ENCODE results near the gene TPCN1.
A peak's percentile ranks its signal among the peaks of the same experiment; 100 is the strongest.
"Not testable (repeated sequence)": the region's sequence is repeated elsewhere in the genome, so short reads cannot be mapped to it uniquely, and the experiment has no call there.

The TPCN1 gene

DNA sequence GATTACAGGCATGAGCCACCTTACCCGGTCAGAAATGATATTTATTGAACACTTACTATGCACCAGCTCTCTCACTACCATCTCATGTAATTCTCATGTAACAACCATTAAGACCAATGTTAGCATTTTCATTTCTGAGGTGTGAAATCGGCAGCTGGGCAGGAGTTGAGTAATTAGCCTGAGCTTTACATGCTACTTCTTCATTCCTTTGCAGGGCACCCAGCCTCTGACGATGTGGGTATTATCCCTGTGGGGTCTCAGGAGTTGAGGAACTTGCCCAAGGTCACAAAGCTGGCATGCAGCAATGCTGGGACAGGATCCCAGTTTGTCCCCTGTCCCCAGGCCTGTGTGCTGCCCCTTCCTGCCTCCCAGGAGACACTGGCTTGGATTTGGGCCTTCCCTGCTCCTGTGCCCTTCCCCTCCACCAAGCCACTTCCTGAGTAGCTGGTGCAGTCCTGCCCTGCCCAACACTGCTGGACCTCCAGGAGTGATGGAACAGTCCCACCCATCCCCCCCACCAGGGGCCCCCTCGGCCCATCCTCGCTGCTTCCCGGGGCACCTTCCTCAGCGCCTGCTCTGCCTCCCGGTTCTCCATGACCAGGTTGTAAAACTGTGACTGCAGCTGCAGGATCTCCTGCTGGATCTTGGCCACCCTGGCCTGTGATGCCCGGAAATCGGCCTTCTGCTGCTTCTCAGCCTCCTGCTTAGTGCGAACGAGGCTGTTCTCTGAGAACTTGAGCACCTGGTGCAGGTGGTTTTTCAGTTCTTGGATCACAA, 21.1 kb upstream of the TPCN1 start:
- Histone ChIP-seq H3K4me2 (peak overlapping the region in 4 of 11 experiments; percentile 20 to 98 (median 50); a peak in 7 of 22 replicates), H3K9me3 (replicated peaks in 1 of 11) (no peaks in the 10 kb centered on the region), H3K27ac (no peak overlapping the region), H3K4me3 (no peak overlapping the region), H3K27me3 (peaks cover 0 to 63% (median 34%) of the 10 kb centered on the region in 11 experiments; a peak in 19 of 22 replicates), H4K20me1 (peaks cover 0 to 31% (median 6%) of the 10 kb centered on the region in 11 experiments; a peak in 13 of 22 replicates), H3K4me1 (peaks cover 0 to 86% (median 14%) of the 10 kb centered on the region in 10 experiments; a peak in 14 of 20 replicates), H3K9ac (no peak overlapping the region), H3K36me3 (no peaks in the 10 kb centered on the region)
- no peak for TF ChIP-seq Cebpa-rat (IDR thresholded peaks at IDR 0.05)

DNA sequence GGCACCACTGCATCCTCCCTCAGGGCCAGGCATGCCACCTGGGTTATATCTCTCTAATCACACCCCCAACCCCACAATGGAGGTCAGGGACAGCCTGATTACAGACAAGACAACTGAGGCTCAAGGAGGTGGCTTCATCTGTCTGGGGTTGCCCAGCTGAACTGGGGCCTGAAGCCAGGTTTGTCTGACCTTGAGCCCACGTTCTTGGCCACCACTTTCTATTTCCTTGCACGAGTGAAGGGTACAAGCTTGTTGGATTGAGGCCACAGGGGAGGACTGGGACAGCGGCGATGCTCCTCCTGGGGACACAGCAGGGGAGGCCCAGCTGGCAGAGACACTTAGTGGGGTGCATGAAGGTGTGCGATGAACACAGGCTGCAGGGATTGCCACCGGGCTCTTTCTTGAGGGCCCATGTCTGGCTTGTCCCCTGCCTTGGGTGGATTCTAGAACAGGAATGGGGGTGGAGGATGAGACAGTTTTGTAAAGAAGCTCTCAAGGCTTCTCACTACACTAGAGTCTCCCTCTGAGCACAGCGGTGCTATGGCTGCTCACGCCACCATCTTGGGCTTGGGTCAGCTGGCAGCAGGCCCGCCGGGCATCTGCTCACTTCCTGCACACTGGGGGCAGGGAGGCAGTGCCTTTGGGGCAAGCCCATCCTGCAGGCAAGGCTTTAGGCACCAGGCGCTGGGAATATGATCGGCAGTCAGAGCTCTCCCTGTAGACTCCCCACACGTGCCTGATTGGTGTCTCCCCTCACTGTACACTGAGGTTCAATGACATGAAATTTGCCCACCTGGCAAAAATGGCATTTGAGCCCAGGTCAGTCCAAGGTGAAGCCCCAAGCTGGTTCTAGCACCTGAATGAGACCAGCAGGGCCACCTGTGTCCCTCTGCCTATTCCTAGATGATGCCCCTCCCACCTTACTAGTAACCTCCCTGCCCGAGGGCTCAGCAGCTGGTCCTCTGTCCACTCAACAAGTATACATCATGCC, 19.8 kb upstream of the TPCN1 start:
- Histone ChIP-seq H3K9me3 (replicated peaks in 1 of 11) (no peaks in the 10 kb centered on the region), H3K36me3 (no peaks in the 10 kb centered on the region), H4K20me1 (peaks cover 0 to 19% (median 3%) of the 10 kb centered on the region in 11 experiments; a peak in 9 of 22 replicates), H3K27ac (no peak overlapping the region), H3K9ac (no peak overlapping the region), H3K4me1 (peaks cover 0 to 97% (median 16%) of the 10 kb centered on the region in 10 experiments; a peak in 17 of 20 replicates), H3K4me2 (peak overlapping the region in 4 of 11 experiments; percentile 19 to 98 (median 54); a peak in 7 of 22 replicates), H3K27me3 (peaks cover 0 to 75% (median 46%) of the 10 kb centered on the region in 11 experiments; a peak in 19 of 22 replicates), H3K4me3 (no peak overlapping the region)
- TF ChIP-seq Cebpa-rat (IDR thresholded peaks at IDR 0.05) = no peak

DNA sequence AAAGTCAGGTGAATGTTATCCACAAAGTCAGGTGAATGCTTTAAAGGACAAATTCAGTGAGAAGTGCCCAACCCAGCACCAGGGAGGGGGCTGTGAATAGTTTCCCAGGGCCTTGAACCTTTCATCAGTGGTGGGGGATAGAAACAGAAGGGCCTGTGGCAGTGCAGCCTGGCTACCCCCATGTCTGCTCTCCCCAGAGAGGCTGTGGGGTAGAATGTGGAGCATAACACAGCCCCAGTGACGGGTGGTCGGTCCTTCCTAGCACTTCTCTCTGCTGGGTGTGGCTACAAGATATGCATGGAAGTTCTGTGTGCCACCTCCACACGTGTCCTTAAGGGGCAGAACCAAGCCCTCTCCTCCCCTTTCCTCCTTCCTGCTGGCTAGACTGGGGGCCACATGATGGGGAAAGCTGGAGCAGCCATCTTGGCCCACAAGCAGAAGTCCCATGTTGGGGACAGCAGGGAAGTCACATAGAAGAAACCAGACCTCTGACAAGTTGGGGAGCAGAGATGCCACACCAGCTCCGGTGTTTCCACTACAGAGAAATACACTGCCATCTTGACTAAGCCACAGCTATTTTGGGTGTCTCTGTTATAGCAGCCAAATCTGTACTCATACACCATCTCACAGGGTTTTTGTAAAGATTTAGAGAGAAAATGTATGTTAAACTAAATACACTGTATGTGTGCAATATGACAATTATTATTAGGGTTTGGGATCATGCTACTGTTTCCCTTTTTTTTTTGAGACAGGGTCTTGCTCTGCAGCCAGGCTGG, 18.8 kb upstream of the TPCN1 start:
- H3K36me3 ChIP-seq = no peaks in the 10 kb centered on the region
- H3K27me3 ChIP-seq = peaks cover 0 to 85% (median 54%) of the 10 kb centered on the region in 11 experiments; a peak in 19 of 22 replicates
- H3K9ac ChIP-seq = no peak overlapping the region
- peaks cover 0 to 13% (median under 1%) of the 10 kb centered on the region in 11 experiments; a peak in 9 of 22 replicates for H4K20me1 ChIP-seq
- no peak overlapping the region for H3K4me3 ChIP-seq
- H3K4me2 ChIP-seq = peak overlapping the region in 4 of 11 experiments; percentile 19 to 98 (median 54); a peak in 8 of 22 replicates
- H3K4me1 ChIP-seq = peaks cover 9 to 97% (median 24%) of the 10 kb centered on the region in 10 experiments
- no peak overlapping the region for H3K27ac ChIP-seq
- H3K9me3 ChIP-seq (replicated peaks in 1 of 11) = no peaks in the 10 kb centered on the region
- TF ChIP-seq Cebpa-rat (IDR thresholded peaks at IDR 0.05) = no peak

DNA sequence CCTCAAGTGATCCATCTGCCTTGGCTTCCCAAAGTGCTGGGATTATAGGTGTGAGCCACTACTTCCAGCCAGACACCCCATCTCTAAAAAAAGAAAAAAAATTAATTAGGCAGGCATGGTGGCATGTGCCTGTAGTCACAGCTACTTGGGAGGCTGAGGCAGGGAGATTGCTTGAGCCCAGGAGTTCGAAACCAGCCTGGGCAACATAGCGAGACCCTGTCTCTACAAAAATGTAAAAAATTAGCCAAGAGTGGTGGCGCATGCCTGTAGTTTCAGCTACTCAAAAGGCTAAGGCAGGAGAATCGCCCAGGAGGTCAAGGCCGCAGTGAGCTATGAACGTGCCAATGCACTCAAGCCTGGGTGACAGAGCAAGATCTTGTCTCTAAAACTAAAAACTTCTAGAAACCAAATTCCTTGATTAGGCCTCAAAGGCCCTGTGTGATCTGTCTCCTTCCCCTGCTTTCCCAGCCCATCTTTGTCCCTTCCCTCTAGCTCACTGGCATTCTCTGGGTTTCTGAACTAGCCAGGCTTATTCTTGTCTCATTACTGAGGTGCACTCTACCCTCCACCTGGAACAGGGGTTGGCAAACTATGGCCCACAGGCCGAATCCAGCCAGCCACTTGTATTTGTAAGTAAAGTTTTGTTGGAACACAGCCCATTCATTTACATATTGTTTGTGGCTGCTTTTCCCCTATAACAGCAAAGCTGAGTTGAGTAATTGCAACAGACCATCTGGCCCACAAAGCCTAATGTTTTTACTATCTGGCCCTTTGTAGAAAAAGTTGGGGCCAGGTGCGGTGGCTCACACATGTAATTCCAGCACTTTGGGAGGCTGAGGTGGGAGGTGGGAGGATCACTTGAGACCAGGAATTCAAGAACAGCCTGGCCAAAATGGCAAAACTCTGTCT, 17.2 kb upstream of the TPCN1 start:
- Histone ChIP-seq H3K4me3 (no peak overlapping the region), H4K20me1 (peaks cover 0 to 25% (median 12%) of the 10 kb centered on the region in 11 experiments; a peak in 11 of 22 replicates), H3K4me1 (peaks cover 25 to 94% (median 40%) of the 10 kb centered on the region in 10 experiments), H3K9me3 (replicated peaks in 1 of 11) (no peaks in the 10 kb centered on the region), H3K27me3 (peaks cover 0 to 81% (median 55%) of the 10 kb centered on the region in 11 experiments; a peak in 19 of 22 replicates), H3K27ac (peak overlapping the region in 6 of 11 experiments; percentile 19 to 73 (median 54); a peak in 9 of 22 replicates), H3K9ac (peak overlapping the region in 7 of 11 experiments; percentile 15 to 57 (median 32); a peak in 6 of 22 replicates), H3K36me3 (no peaks in the 10 kb centered on the region), H3K4me2 (peak overlapping the region in 9 of 11 experiments; percentile 4 to 98 (median 33); a peak in 15 of 22 replicates)
- TF ChIP-seq Cebpa-rat (IDR thresholded peaks at IDR 0.05) = no peak

DNA sequence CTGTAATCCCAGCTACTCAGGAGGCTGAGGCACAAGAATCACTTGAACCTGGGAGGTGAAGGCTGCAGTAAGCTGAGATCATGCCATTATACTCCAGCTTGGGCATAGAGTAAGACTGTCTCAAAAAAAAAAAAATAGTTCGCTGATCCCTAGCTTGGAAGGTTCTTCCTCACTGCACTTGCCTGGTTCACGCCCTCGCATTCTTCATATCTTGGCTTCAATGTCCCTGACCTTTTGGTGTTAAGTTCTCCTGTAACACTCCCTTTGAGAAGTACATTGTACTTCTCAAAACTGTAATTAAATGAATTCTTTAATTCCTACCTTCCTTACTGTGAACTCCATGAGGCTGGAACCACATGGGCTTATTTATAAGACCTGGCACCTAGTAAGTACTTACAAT, 16.5 kb upstream of the TPCN1 start:
- Histone ChIP-seq H3K27ac (peak overlapping the region in 5 of 11 experiments; percentile 0 to 73 (median 60); a peak in 8 of 22 replicates), H3K9ac (peak overlapping the region in 4 of 11 experiments; percentile 22 to 57 (median 50); a peak in 4 of 22 replicates), H3K36me3 (no peaks in the 10 kb centered on the region), H3K4me1 (peaks cover 32 to 95% (median 47%) of the 10 kb centered on the region in 10 experiments), H3K4me2 (peak overlapping the region in 9 of 11 experiments; percentile 4 to 98 (median 33); a peak in 13 of 22 replicates), H3K27me3 (peaks cover 0 to 82% (median 60%) of the 10 kb centered on the region in 11 experiments; a peak in 19 of 22 replicates), H3K4me3 (no peak overlapping the region), H3K9me3 (replicated peaks in 1 of 11) (no peaks in the 10 kb centered on the region), H4K20me1 (peaks cover 0 to 29% (median 16%) of the 10 kb centered on the region in 11 experiments; a peak in 11 of 22 replicates)
- TF ChIP-seq Cebpa-rat (IDR thresholded peaks at IDR 0.05) = no peak

DNA sequence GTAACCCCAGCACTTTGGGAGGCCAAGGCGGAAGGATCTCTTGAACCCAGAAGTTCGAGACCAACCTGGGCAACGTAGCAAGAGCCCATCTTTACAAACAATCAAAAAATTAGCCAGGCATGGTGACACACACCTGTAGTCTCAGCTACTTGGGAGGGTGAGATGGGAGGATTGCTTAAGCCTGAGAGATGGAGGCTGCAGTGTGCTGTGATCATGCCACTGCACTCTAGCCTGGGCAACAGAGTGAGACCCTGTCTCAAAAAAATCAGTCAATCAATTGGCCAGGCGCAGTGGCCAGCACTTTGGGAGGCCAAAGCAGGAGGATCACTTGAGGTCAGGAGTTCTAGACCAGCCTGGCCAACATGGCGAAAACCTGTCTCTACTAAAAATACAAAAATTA, 14.5 kb upstream of the TPCN1 start:
- not testable (repeated sequence) for H3K9me3 ChIP-seq (replicated peaks in 1 of 11); H3K4me3 ChIP-seq; H3K36me3 ChIP-seq
- peaks cover 11 to 85% (median 76%) of the 10 kb centered on the region in 11 experiments for H3K27me3 ChIP-seq
- H3K4me2 ChIP-seq = peak overlapping the region; percentile 75 to 98 (median 92)
- peak overlapping the region in 7 of 11 experiments; percentile 79 to 94 (median 90); a peak in 13 of 22 replicates for H3K27ac ChIP-seq
- peaks cover 38 to 95% (median 60%) of the 10 kb centered on the region in 10 experiments for H3K4me1 ChIP-seq
- H4K20me1 ChIP-seq = peaks cover 0 to 25% (median 16%) of the 10 kb centered on the region in 11 experiments; a peak in 11 of 22 replicates
- peak overlapping the region in 2 of 11 experiments; percentile 2 to 82; a peak in 1 of 22 replicates for H3K9ac ChIP-seq

DNA sequence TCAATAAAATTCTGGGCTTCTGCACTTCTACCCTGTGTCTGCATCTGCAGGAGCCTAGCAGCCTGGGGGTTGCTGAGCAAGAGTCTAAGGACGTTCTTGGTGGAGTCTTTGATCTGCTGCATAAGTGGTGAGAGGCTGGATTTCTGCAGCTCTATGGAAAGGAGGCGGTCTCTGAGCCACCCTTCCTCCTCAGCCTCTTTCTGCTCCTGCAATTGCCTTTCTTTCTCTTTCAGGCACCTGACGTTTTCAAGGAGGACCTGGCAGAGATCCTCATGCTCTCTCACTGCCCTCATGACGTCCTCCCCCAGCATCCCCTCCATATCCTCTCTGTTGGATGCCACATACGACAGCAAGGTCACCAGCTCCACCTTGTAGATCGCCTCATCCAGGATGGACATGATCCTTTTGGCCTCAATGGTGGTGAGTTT, 13.6 kb upstream of the TPCN1 start:
- Histone ChIP-seq H3K27me3 (peaks cover 20 to 85% (median 76%) of the 10 kb centered on the region in 11 experiments), H3K9ac (peak overlapping the region; percentile 29 to 82 (median 73); a peak in 21 of 22 replicates), H4K20me1 (peaks cover 0 to 23% (median 16%) of the 10 kb centered on the region in 11 experiments; a peak in 10 of 22 replicates), H3K4me3 (peak overlapping the region in 7 of 10 experiments; percentile 3 to 31 (median 6); a peak in 6 of 20 replicates), H3K9me3 (replicated peaks in 1 of 11) (peaks cover 0 to 13% (median 0%) of the 10 kb centered on the region in 11 experiments; a peak in 2 of 22 replicates), H3K4me1 (peaks cover 38 to 96% (median 60%) of the 10 kb centered on the region in 10 experiments), H3K36me3 (peaks cover 0 to 9% (median 0%) of the 10 kb centered on the region in 11 experiments; a peak in 1 of 22 replicates), H3K4me2 (peak overlapping the region; percentile 75 to 98 (median 92)), H3K27ac (peak overlapping the region; percentile 64 to 94 (median 84))
- no peak for TF ChIP-seq Cebpa-rat (IDR thresholded peaks at IDR 0.05)

All from BLaER1 treated with 17β-estradiol and CSF1 and Interleukin-3, amounts not matched to agents 10 nM and 100 nM (cell line).